Head of caudate nucleus (tissue), 42 donors: Measurements from ENCODE around the gene GUCY1A2.
"Not testable (repeated sequence)": the region's sequence is repeated elsewhere in the genome, so short reads cannot be mapped to it uniquely, and the experiment has no call there.

Experiments used
- DNase-seq, 42 donors: peaks; one replicate each; pipeline versions ENCODE4 v3.0.0 to v3.0.0-alpha.2; 2020 to 2021; ENCODE audit warnings: mixed read lengths in 7 of 42
- intact Hi-C: fragments of 100-400 bp; cut with DNase I; formaldehyde crosslinking; loops from one replicate; pipeline ENCODE4 v1.15.0; 2022

Gene GUCY1A2

GRCh38 chr11:106872246-106872645 is 146.0 kb downstream of the GUCY1A2 start:
- DNase-seq = no peak
- intact Hi-C loops = no loop called here

- no peak for DNase-seq
- intact Hi-C loops = no loop called here
Measured at GRCh38 chr11:106858200-106858599, 160.1 kb downstream of the GUCY1A2 start.

DNA sequence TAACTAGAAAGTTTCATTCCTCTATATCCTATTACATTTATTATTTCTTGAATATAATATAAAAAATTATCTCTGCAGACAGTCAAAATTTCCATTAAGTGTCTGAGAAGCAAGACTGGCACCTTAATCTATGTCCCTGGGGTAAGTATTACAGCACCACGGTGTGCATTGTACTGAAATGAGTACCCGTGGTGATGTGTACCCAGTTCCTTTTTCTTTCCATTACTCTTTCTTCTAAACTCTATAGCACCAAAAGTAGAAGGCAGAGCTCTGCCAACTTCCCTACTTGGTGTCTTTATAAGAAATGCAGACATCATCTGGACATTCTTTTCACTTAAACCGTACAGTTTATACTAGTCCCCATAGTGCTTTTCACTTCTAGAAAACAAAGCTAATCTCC is 161.7 kb downstream of the GUCY1A2 start:
- no peak for DNase-seq
- intact Hi-C loops = no loop called here

DNA sequence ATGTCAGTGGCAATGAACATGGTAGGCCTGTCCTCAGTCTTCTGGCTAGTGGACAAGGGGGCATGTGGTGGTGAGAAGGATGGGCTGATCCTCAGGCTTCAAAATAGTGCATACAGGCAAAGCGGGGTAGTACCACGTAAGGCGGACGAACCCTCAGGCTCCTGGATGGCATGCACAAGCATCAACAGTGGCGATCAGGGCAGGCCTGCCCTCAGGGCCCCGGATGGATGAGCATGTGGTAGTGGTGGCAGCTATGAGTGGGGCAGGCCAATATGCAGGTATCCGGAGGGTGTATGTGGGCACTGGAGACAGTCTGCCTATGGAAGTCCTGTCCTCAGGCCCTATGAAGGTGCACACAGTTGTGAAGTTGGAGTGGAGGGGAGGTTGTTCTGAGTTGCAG is 163.8 kb downstream of the GUCY1A2 start:
- no peak for DNase-seq
- intact Hi-C loops = no loop called here

GRCh38 chr11:106853850-106854401 is 164.3 kb downstream of the GUCY1A2 start:
- intact Hi-C loops = no loop called here
- DNase-seq = no peak

DNA sequence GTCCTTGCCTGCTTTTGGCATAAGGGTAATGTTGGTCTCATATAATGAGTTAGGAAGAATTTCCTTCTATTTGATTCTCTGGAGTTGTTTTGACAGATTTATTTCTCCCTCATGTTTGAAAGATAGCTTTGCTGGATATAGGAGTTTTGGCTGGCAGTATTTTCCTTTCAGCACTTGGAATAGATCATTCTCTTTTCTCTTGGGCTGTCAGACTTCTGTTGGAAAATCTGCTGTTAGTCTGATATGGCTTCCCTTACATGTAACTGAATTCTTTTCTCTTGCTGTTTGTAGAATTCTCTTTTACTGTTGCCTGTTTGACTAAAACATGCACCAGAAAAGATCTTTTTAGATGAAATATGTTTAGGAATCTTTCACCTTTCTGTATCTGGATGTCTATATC is 165.5 kb downstream of the GUCY1A2 start:
- DNase-seq = no peak
- intact Hi-C loops = no loop called here

- intact Hi-C loops = no loop called here
- DNase-seq = no peak
Measured at GRCh38 chr11:106848526-106848925, 169.8 kb downstream of the GUCY1A2 start.

GRCh38 chr11:106842134-106842533 is 176.1 kb downstream of the GUCY1A2 start:
- intact Hi-C loops = no loop called here
- no peak for DNase-seq

DNA sequence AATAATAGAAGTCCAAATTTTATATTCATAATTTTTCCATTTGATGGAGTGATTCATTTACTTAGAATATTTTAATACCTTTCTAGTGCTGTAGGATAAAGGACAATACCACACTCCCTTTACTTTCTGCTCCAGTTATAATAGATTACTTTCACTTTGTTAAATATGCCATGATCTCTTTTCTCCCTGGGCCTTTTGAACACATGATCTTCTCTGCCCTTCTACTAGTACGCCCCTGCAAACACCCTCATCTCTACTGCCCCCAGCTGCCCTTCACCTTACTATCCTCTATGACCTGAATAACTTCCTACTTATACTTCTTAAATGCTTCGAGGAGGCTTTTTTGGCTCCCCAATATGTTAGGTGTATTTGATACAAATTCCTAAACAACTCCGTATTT is 177.3 kb downstream of the GUCY1A2 start:
- no peak for DNase-seq
- intact Hi-C loops = no loop called here

GRCh38 chr11:106840146-106840545 is 178.1 kb downstream of the GUCY1A2 start:
- DNase-seq = no peak
- intact Hi-C loops = no loop called here

DNA sequence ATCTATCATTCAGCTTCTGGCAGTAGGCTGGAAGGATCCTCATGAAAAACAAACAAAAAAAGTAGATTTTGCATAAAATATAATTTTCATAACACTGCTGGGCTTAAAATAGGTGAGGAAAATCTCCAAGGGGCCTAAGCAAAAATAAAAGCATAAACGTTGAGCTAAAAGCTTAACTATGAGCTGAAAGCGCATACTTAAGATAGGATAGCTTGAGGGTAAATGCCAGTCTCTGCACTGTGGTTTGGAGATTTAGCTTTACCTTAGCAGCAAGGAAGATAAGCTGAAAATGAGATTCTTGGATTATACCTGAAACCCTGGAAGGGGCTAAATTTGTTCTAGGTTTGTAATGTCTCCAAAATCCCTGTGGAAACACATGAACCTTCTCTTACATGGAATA is 183.7 kb downstream of the GUCY1A2 start:
- DNase-seq = no peak
- intact Hi-C loops = no loop called here

DNA sequence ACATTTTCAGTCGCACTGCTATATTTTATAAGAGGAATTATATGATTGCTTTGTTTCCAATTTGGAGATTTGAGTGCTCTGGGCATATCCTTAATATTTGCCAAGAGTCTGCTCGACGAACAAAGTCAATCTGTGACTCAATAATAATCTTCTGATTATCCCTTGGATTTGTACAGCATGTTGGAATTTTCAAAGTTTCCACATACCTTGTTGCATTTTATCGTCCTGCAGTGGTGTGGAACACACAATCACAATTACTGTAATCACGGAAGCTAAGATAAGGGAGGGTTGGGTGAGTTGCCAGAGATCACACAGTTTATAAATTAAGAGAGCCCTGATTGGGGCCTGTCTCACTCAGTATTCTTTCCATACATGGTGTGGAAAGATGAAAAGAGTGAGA is 189.3 kb downstream of the GUCY1A2 start:
- intact Hi-C loops = no loop called here
- DNase-seq = no peak

GRCh38 chr11:106828576-106828975 is 189.7 kb downstream of the GUCY1A2 start:
- no peak for DNase-seq
- intact Hi-C loops = no loop called here

- intact Hi-C loops = no loop called here
- no peak for DNase-seq
Measured at GRCh38 chr11:106827687-106828086, 190.6 kb downstream of the GUCY1A2 start.

DNA sequence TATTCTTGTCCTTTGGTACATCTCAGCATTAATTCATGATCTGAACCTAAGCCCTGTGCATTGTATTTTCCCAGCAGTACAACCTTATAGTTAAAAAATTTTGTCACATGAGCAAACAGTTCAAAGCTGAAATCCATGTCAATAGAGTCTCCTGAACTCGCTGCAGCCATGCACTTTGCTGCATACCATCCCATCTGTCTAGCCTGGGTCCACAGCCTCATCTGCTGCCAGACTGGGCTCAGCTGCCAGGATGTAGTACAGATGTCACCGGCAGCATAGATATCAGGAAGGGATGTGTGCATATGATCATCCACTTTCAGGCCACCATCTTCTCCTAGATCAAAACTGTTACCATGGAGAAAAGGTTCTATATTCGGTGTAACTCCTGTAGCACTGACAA is 191.7 kb downstream of the GUCY1A2 start:
- DNase-seq, intact Hi-C loops: not testable (repeated sequence)

- no peak for DNase-seq
- intact Hi-C loops = no loop called here
Measured at GRCh38 chr11:106821826-106822225, 196.4 kb downstream of the GUCY1A2 start.

- intact Hi-C loops = no loop called here
- DNase-seq = no peak
Measured at GRCh38 chr11:106821291-106821690, 197.0 kb downstream of the GUCY1A2 start.

- intact Hi-C loops = no loop called here
- no peak for DNase-seq
Measured at GRCh38 chr11:106818443-106818842, 199.8 kb downstream of the GUCY1A2 start.

DNA sequence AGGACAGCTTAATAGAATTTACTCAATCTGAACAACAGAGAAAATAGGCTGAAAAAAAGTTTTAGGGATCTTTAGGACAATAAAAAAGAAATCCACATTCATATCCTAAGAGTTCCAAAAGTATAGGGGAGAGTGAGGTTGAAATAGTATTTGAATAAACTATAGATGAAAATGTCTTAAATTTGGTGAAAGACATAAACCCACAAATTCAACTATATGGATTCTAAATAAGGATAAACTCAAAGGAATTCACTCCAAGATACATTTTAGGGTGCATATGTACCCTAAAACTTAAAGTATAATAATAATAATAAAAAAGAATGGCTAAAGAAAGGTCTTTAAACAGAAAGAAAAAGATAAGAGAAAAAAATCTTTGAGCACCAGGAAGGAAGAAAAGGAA is 203.1 kb downstream of the GUCY1A2 start:
- intact Hi-C loops = no loop called here
- no peak for DNase-seq

DNA sequence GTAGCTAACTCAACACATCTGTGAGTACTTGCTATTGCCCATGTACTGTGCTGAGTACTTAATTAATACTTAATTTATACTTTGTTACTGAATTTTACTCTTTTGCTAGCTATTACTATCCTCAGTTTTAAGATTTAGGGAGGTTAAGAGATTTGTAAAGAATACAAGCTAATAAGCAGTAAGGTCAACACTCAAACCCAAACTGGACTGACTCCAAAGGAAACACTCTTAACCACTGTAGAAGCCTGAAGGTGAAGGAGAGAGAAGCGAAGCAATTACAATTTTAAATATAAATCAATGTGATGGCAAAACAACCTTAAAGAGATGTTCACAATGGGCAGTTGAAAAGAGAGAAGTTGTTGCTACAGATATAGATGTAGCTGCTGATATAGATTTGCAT is 204.5 kb downstream of the GUCY1A2 start:
- intact Hi-C loops = no loop called here
- no peak for DNase-seq

DNA sequence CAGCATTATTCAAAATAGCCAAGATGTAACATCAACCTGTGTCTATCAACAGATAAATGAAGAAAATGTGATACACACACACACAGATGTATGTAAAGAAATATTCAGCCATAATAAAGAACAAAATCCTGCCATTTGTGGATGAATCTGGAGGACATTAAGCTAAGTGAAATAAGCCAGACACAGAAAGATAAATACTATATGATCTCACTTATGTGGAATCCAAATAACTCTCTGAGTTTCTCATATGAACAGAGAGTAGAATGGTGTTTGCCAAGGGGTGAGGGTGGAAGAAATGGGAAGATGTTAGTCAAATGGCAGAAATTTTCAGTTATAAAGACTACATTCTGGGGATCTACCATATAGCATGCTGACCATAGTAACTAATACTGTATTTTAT is 224.2 kb downstream of the GUCY1A2 start:
- DNase-seq = no peak
- intact Hi-C loops = no loop called here

DNA sequence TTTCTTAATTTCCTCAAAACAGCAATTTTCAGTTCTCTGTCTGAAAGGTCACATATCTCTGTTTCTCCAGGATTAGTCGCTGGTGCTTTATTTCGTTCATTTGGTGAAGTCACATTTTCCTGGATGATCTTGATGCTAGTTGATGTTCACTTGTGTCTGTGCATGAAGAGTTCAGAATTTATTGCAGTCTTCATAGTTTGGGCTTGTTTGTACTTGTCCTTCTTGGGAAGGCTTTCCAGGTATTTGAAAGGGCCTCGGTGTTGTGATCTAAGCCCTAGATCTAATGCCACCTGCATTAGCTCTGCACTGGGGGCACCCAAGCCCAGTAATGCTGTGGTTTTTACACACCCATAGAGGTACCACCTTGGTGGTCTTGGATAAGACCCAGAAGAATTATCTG is 228.9 kb downstream of the GUCY1A2 start:
- no peak for DNase-seq
- intact Hi-C loops = no loop called here
